ENCODE data around the gene PLA1A. TPM values are rescaled to one million over a fixed set of nuclear protein-coding genes. Genes with fewer than 3 reads are reported as not detected.
A peak's percentile ranks its signal among the peaks of the same experiment; 100 is the strongest.

The PLA1A gene
- total and polyA plus RNA-seq, 4 donors, result 1.8 to 10.3 (median 6.6) TPM

DNA sequence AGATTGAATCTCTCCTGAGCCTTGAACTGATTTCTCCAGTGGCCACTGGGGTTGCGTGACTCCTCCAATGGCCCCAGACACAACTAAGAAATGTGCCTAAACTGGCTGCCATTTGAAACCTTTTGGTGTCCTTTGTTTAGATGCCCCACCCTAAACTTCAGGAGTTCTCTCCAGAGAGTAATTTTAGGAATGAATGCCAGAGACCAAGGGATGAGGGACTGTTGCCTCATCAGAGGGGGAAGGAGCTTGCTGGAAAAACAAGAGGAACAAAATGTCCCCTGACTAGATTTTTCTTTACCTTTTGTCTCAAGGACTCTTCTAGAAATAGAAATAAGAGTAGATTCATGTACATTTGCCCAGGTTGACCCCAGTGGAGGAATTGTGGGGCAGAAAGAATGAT lies 26.5 kb upstream of the PLA1A start:
- Histone ChIP-seq H3K9me3 (ENCODE audit: control insufficient read depth in 4 of 4, insufficient read depth in 3 of 4, low read length in 3 of 4) (no peaks in the 10 kb centered on the region), H3K4me1 (ENCODE audit: control insufficient read depth in 5 of 5, insufficient read depth in 5 of 5, low read length in 5 of 5) (no peaks in the 10 kb centered on the region), H3K4me3 (no peak overlapping the region), H3K27me3 (ENCODE audit: control insufficient read depth in 3 of 3, insufficient read depth in 3 of 3, low read length in 2 of 3) (no peaks in the 10 kb centered on the region), H3K27ac (ENCODE audit: low read depth in 1 of 2, low read length in 1 of 2) (peak overlapping the region in 1 of 2 donors; percentile 65), H3K9ac (ENCODE audit: insufficient read depth in 1 of 2, low read length in 2 of 2) (no peak overlapping the region), H3K36me3 (ENCODE audit: control insufficient read depth in 4 of 4, insufficient read depth in 4 of 4, low read length in 4 of 4) (no peaks in the 10 kb centered on the region)
- WGBS, 2 donors, result 79 to 94% methylated on average over 1 of the region's 1 CpG
- DNase-seq (no peak), ATAC-seq (ENCODE audit: insufficient read depth, low FRiP score) (no peak)
- TF ChIP-seq CTCF (IDR thresholded peaks at IDR 0.05; ENCODE audit: control extremely low read depth, extremely low read depth), result no peak

DNA sequence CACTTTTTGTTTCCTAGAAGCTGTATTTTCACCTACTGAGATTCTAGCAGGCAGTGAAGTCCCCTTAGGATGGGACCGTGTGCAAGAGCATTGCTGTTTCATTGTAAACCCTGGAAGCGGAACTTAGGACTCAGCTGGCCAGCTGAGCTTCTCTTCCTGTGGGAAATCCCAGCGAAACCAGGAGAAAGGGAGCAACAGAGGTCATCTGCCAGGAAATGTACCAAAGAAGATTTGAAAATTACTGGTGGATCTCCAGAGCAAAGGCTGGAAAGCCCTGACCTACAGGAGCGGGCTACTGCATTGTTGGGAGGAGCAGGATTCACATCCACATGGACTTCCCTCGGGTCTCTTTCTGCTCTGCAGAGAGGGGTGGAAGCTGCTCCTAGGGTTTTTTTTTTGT lies 26.0 kb upstream of the PLA1A start:
- H3K36me3 ChIP-seq (ENCODE audit: control insufficient read depth in 4 of 4, insufficient read depth in 4 of 4, low read length in 4 of 4), result no peaks in the 10 kb centered on the region
- 67 to 81% methylated on average over 5 of the region's 5 CpGs for WGBS, 2 donors
- H3K27ac ChIP-seq (ENCODE audit: low read depth in 1 of 2, low read length in 1 of 2), result peak overlapping the region in 1 of 2 donors; percentile 65
- H3K4me1 ChIP-seq (ENCODE audit: control insufficient read depth in 5 of 5, insufficient read depth in 5 of 5, low read length in 5 of 5), result no peaks in the 10 kb centered on the region
- TF ChIP-seq CTCF (IDR thresholded peaks at IDR 0.05; ENCODE audit: control extremely low read depth, extremely low read depth), result no peak
- no peaks in the 10 kb centered on the region for H3K27me3 ChIP-seq (ENCODE audit: control insufficient read depth in 3 of 3, insufficient read depth in 3 of 3, low read length in 2 of 3)
- H3K9ac ChIP-seq (ENCODE audit: insufficient read depth in 1 of 2, low read length in 2 of 2), result no peak overlapping the region
- no peak for DNase-seq
- H3K9me3 ChIP-seq (ENCODE audit: control insufficient read depth in 4 of 4, insufficient read depth in 3 of 4, low read length in 3 of 4), result no peaks in the 10 kb centered on the region
- ATAC-seq (ENCODE audit: insufficient read depth, low FRiP score), result no peak
- H3K4me3 ChIP-seq, result no peak overlapping the region

DNA sequence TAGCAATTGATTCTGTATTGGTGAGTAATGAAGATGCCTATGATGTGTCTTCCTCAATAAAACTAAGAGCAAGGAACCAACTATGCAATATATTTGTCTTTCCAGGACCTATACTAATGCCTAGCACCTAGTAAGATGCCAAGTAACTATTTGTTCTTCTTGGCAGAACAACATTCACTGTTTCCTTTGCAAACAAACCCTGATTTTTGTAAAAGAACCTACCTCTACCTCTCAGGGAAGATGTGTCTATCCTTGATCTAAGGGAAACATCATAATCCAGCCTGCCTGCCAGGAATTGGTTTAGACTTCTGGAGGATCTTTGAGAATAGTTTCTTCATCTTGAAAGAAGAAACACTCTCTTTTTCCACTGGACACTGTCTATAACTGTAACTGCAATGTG lies 22.2 kb upstream of the PLA1A start:
- DNase-seq, result no peak
- ATAC-seq (ENCODE audit: insufficient read depth, low FRiP score), result no peak
- Histone ChIP-seq H3K36me3 (ENCODE audit: control insufficient read depth in 4 of 4, insufficient read depth in 4 of 4, low read length in 4 of 4) (no peaks in the 10 kb centered on the region), H3K4me1 (ENCODE audit: control insufficient read depth in 5 of 5, insufficient read depth in 5 of 5, low read length in 5 of 5) (peaks cover 0 to 5% (median 0%) of the 10 kb centered on the region in 5 donors), H3K4me3 (no peak overlapping the region), H3K9me3 (ENCODE audit: control insufficient read depth in 4 of 4, insufficient read depth in 3 of 4, low read length in 3 of 4) (no peaks in the 10 kb centered on the region), H3K27ac (ENCODE audit: low read depth in 1 of 2, low read length in 1 of 2) (no peak overlapping the region), H3K9ac (ENCODE audit: insufficient read depth in 1 of 2, low read length in 2 of 2) (no peak overlapping the region), H3K27me3 (ENCODE audit: control insufficient read depth in 3 of 3, insufficient read depth in 3 of 3, low read length in 2 of 3) (no peaks in the 10 kb centered on the region)
- no peak for TF ChIP-seq CTCF (IDR thresholded peaks at IDR 0.05; ENCODE audit: control extremely low read depth, extremely low read depth)

- peak within 1 kb of the TSS; percentile 49 for H3K4me3 ChIP-seq
- H3K4me1 ChIP-seq (ENCODE audit: control insufficient read depth in 5 of 5, insufficient read depth in 5 of 5, low read length in 5 of 5), result peaks cover 0 to 6% (median 0%) of the 10 kb centered on the region in 5 donors
- no peaks in the 10 kb centered on the region for H3K9me3 ChIP-seq (ENCODE audit: control insufficient read depth in 4 of 4, insufficient read depth in 3 of 4, low read length in 3 of 4)
- peak; percentile 94 for ATAC-seq (ENCODE audit: insufficient read depth, low FRiP score)
- 1% methylated on average over 65 to 68 of the region's 68 CpGs for WGBS, 2 donors
- H3K36me3 ChIP-seq (ENCODE audit: control insufficient read depth in 4 of 4, insufficient read depth in 4 of 4, low read length in 4 of 4), result no peaks in the 10 kb centered on the region
- DNase-seq, result peak; percentile 83 to 86 (median 85)
- H3K9ac ChIP-seq (ENCODE audit: insufficient read depth in 1 of 2, low read length in 2 of 2), result peak within 1 kb of the TSS; percentile 67 to 95
- no peaks in the 10 kb centered on the region for H3K27me3 ChIP-seq (ENCODE audit: control insufficient read depth in 3 of 3, insufficient read depth in 3 of 3, low read length in 2 of 3)
- H3K27ac ChIP-seq (ENCODE audit: low read depth in 1 of 2, low read length in 1 of 2), result peak within 1 kb of the TSS; percentile 94 to 98
- no peak for TF ChIP-seq CTCF (IDR thresholded peaks at IDR 0.05; ENCODE audit: control extremely low read depth, extremely low read depth)
Observed at GRCh38 chr3:119579366-119580066, 18.2 kb upstream of the PLA1A start, which contains the start of gene ADPRH. Gene ADPRH, plus strand, starts transcription at chr3:119579492. Its CDS starts 2,678 bp downstream, at chr3:119582170.
